Measurements from ENCODE around the gene ZNF423.

Gene ZNF423

DNA sequence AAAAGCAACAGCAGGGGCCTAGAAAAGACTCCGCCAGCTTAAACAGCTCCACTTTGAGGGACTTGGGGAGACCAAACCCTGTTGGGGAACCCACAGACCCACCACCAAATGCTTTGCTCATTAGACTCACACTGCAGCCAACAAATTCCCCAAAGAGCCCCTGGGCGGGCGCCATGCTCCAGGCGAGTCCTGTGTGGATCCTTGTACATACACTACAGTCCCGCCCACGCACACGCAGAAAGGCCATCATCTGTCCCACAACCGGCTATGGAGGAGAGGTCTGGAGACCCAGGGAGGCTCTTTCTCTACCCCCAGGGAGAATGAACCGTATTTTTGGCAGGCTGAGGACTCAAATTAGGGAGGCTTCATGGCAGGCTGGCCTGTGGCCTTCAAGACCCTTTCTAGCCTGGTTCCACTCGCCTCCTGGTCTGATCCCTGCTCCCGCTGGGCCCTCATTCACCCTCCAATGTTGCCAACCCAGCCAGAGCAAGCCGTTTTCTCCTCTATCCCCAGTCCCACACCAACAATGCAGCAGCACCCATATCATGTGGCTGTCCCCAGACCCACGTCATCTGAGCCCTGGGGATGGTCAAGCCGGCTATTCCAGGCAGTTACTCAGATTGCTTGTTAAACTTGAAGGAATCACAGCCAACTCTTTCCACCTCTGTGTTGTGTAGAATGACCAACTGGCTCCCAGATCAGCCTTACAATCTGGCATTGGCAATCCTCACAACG is 27.2 kb downstream of the ZNF423 start:
- peaks cover 18% of the 10 kb centered on the region for H3K4me1 ChIP-seq (ENCODE audit: control insufficient read depth, insufficient read depth, low read length)

DNA sequence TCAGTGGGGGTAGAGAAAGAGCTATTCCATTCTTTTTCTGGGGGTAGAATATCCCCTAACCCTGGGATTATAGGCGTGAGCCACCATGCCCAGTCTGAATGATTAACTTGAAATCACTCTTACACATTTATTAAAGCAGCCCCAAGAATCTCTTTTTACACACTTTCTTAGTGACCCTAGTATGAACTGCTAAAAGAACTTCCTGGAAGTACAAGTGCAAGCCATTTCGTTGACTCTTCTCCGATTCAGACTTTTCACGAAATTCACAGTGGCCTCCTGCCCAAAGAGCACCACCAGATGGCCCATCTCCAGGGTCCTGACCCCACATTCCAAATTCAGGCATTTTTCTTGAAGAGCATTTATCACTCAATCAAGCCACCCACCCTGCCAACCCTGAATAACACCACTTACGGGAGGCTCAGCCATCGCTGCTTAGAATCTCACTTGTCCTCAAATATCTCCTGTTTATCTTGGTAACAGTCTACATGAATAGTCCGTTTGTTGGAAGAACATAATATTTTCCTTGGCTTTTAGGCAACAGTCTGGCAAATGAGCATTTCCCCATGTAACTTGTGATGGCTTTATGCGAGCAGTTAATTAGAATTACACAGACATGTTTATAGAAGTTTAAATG is 28.0 kb downstream of the ZNF423 start:
- H3K9me3 ChIP-seq (ENCODE audit: control insufficient read depth, insufficient read depth, low read length), result no peaks in the 10 kb centered on the region
- H3K4me1 ChIP-seq (ENCODE audit: control insufficient read depth, insufficient read depth, low read length), result peaks cover 14% of the 10 kb centered on the region
- H3K27me3 ChIP-seq (ENCODE audit: control insufficient read depth, insufficient read depth, low read length), result no peaks in the 10 kb centered on the region
- H3K4me3 ChIP-seq (ENCODE audit: low read depth, low read length), result no peak overlapping the region
- H3K36me3 ChIP-seq (ENCODE audit: control insufficient read depth, insufficient read depth, low read length), result no peaks in the 10 kb centered on the region
- no peak overlapping the region for H3K9ac ChIP-seq (ENCODE audit: low read depth, low read length)

More for the DNA sequence above, 27.2 kb downstream of the ZNF423 start:
- H3K36me3 ChIP-seq (ENCODE audit: control insufficient read depth, insufficient read depth, low read length), result no peaks in the 10 kb centered on the region
- no peaks in the 10 kb centered on the region for H3K27me3 ChIP-seq (ENCODE audit: control insufficient read depth, insufficient read depth, low read length)
- no peaks in the 10 kb centered on the region for H3K9me3 ChIP-seq (ENCODE audit: control insufficient read depth, insufficient read depth, low read length)
- H3K4me3 ChIP-seq (ENCODE audit: low read depth, low read length), result no peak overlapping the region
- no peak overlapping the region for H3K9ac ChIP-seq (ENCODE audit: low read depth, low read length)

DNA sequence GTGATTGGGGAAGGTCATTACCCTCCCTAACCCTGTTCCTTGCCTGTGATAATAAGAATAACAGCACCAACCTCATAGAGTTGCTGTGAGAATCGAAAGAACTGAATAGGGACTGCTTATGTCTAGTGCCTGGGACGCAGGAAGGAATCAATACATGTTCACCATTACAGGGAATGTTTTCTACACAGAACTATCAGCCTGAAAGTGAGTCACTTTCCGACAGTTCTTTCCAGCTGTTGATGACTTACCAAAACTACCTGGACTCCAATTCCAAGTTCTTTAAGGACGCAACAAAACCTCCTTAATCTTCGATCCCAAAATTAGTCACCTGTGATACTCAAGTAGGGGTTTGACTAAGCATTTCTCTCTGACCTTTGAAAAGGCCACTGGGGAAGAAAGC is 29.4 kb downstream of the ZNF423 start:
- H3K9ac ChIP-seq (ENCODE audit: low read depth, low read length), result no peak overlapping the region

DNA sequence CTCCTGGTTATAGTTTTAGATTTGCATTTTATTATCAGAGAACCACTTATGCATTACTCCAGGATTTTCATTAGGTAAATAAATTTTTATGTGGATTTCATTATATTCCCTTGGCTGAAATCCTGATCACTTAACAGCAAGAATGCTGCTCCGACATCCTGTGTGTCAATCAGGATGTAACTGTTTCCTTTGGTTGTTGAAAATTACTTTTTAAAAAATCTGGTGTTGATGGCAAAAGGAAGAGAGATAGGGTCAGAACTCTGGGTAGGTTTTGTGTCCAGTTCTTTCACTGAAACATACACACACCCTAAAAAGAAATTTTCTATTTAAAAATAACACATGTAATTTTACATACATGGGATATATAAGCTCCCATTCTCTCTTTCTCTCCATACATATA is 30.9 kb downstream of the ZNF423 start:
- no peaks in the 10 kb centered on the region for H3K36me3 ChIP-seq (ENCODE audit: control insufficient read depth, insufficient read depth, low read length)
- H3K9me3 ChIP-seq (ENCODE audit: control insufficient read depth, insufficient read depth, low read length), result no peaks in the 10 kb centered on the region
- H3K4me3 ChIP-seq (ENCODE audit: low read depth, low read length), result no peak overlapping the region
- H3K9ac ChIP-seq (ENCODE audit: low read depth, low read length), result no peak overlapping the region
- peaks cover 12% of the 10 kb centered on the region for H3K4me1 ChIP-seq (ENCODE audit: control insufficient read depth, insufficient read depth, low read length)
- no peaks in the 10 kb centered on the region for H3K27me3 ChIP-seq (ENCODE audit: control insufficient read depth, insufficient read depth, low read length)

More for the DNA sequence above, 29.4 kb downstream of the ZNF423 start:
- Histone ChIP-seq H3K4me1 (ENCODE audit: control insufficient read depth, insufficient read depth, low read length) (peaks cover 9% of the 10 kb centered on the region), H3K36me3 (ENCODE audit: control insufficient read depth, insufficient read depth, low read length) (no peaks in the 10 kb centered on the region), H3K4me3 (ENCODE audit: low read depth, low read length) (no peak overlapping the region), H3K27me3 (ENCODE audit: control insufficient read depth, insufficient read depth, low read length) (no peaks in the 10 kb centered on the region), H3K9me3 (ENCODE audit: control insufficient read depth, insufficient read depth, low read length) (no peaks in the 10 kb centered on the region)

DNA sequence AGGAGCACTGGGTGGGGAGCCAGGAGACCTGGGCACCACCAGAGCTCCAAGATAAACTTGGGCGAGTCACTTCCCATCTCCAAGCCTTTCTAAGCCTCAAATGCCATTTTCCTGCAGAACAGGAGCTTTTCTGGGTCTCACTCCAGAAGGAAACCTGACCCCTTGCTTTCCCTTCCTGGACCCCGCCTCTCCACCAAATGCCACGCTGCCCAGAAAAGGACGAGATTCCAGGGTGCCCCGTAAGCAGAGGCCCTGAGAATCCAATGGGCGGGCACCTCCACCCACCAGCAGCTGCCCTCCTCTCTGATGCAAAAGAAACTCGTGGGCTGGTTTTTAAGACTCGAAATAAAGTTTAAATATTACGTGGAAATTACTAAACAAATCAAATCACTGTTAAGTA is 31.3 kb downstream of the ZNF423 start:
- H3K27me3 ChIP-seq (ENCODE audit: control insufficient read depth, insufficient read depth, low read length), result no peaks in the 10 kb centered on the region

DNA sequence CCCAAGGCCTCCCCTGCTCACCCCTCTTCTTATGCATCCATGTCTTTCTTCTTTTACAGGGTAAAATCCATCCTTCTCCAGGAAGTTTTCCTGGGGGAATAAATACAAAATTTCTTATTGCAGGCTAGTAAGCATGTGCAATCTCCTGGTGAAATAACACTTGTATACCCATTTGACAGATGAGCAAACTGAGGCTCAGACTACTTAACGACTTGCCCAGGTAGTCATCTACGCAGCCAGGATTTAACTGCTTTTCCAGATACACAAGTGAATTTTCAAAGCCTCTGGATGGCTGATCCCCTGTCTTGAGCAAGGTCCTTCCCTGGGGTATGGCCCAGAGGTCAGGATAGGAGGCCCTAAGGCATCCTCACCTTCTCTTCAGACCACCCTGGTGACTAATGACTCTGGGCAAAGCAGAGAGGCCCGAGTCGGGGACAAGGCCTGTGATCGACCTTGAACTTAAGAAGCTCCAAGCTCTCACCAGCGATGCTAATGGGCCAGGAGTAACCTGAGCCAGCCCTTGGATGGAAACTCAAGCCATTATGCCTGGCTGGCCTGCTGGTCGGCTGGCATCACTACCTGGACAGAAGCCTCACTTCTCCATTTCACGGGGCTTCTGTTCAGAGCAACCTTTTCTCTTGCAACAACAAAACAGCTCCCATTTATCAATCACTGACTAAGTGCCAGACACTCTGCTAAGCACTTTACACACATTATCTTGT is 33.1 kb downstream of the ZNF423 start:
- H3K9ac ChIP-seq (ENCODE audit: low read depth, low read length), result no peak overlapping the region
- H3K4me1 ChIP-seq (ENCODE audit: control insufficient read depth, insufficient read depth, low read length), result peaks cover 12% of the 10 kb centered on the region
- no peaks in the 10 kb centered on the region for H3K9me3 ChIP-seq (ENCODE audit: control insufficient read depth, insufficient read depth, low read length)
- H3K27me3 ChIP-seq (ENCODE audit: control insufficient read depth, insufficient read depth, low read length), result no peaks in the 10 kb centered on the region
- H3K36me3 ChIP-seq (ENCODE audit: control insufficient read depth, insufficient read depth, low read length), result no peaks in the 10 kb centered on the region
- no peak overlapping the region for H3K4me3 ChIP-seq (ENCODE audit: low read depth, low read length)

More for the DNA sequence above, 31.3 kb downstream of the ZNF423 start:
- Histone ChIP-seq H3K4me3 (ENCODE audit: low read depth, low read length) (no peak overlapping the region), H3K9me3 (ENCODE audit: control insufficient read depth, insufficient read depth, low read length) (no peaks in the 10 kb centered on the region), H3K36me3 (ENCODE audit: control insufficient read depth, insufficient read depth, low read length) (no peaks in the 10 kb centered on the region), H3K9ac (ENCODE audit: low read depth, low read length) (no peak overlapping the region), H3K4me1 (ENCODE audit: control insufficient read depth, insufficient read depth, low read length) (peaks cover 12% of the 10 kb centered on the region)

DNA sequence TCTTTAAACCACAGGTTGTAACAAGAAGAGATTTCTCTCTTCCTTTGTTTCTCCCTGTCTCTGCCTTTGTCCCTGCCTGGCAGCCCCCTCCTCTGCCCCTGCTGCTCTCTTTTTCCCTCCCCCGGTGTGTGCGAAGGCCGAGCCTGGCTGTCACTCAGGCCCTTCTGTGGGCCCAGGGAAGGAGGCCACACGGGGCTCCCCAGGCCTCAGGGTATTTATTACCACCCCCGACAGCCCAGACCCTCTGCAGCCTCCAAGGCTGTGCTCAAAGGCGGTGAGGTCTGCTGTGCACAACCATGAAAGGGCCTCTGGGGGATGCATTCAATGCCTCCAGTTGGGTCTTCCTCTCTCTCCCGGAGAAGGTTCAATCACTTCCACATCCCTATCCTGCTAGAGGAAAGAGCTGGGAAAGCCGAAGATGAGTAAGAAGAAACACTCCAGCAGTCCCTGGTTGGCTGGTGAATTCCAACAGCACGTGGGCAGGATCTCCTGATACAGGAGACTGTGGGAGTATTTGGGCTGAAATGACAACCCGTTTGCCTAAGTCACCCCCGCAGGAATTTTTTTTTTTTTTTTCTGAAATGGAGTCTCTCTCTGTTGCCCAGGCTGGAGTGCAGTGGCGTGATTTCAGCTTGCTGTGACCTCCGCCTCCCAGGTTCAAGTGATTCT is 34.2 kb downstream of the ZNF423 start:
- Histone ChIP-seq H3K36me3 (ENCODE audit: control insufficient read depth, insufficient read depth, low read length) (no peaks in the 10 kb centered on the region), H3K4me3 (ENCODE audit: low read depth, low read length) (no peak overlapping the region), H3K27me3 (ENCODE audit: control insufficient read depth, insufficient read depth, low read length) (no peaks in the 10 kb centered on the region), H3K9ac (ENCODE audit: low read depth, low read length) (peak overlapping the region; percentile 16), H3K9me3 (ENCODE audit: control insufficient read depth, insufficient read depth, low read length) (no peaks in the 10 kb centered on the region), H3K4me1 (ENCODE audit: control insufficient read depth, insufficient read depth, low read length) (peaks cover 12% of the 10 kb centered on the region)

DNA sequence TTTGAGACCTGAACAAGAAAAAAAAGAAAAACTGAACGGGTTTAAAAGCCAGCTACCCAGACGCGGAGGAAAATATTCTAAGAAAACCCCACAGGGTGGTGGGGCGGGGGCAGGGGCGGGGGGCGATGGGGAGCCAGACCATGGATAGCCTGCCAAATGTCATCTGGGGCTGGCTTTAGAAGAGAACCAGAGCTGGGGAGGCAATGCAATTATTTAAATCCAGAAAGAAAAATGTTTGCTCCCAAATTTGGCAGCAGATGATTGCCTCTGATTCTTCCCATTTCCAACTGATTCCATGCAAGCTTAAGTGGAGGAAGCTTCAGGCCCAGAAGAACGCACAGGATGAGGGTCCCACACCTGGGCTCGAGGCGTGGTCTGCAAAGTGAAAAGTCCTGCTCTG is 34.8 kb downstream of the ZNF423 start:
- Histone ChIP-seq H3K4me3 (ENCODE audit: low read depth, low read length) (no peak overlapping the region), H3K36me3 (ENCODE audit: control insufficient read depth, insufficient read depth, low read length) (no peaks in the 10 kb centered on the region), H3K4me1 (ENCODE audit: control insufficient read depth, insufficient read depth, low read length) (peaks cover 12% of the 10 kb centered on the region), H3K9me3 (ENCODE audit: control insufficient read depth, insufficient read depth, low read length) (no peaks in the 10 kb centered on the region), H3K27me3 (ENCODE audit: control insufficient read depth, insufficient read depth, low read length) (no peaks in the 10 kb centered on the region), H3K9ac (ENCODE audit: low read depth, low read length) (no peak overlapping the region)

DNA sequence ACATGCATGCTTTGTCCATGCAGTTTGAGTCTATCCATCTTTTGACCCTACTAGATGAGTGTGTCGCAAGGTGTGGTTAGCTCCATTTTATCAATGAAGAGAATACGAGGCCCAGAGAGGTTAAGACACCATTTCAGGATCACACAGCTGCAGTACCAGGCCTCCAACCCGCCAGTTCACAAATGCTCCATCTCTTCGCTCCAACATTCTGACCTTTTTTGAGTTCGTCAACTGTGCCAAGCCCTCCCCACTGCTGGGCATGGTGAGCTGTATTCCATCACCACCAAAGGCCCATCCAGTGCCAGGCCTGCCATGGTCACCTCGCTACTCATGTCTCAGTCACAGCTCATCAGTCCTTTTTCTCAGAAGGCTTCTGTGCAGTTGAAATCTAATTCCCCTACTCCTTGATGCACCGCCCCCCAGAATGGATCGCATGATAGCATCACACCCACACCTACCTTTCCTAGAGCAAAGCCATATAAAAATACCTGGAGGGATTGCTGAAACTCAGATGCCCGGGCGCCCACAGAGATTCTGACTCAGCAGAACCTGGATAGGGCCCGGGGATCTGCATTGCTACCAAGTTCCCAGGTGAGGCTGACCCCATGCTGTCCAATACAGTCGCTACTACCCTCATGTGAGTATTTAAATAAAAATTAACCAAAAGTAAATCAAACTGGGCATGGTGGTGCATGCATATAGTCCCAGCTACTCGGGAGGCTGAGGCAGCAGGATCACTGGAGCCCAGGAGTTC is 38.0 kb downstream of the ZNF423 start:
- Histone ChIP-seq H3K4me1 (ENCODE audit: control insufficient read depth, insufficient read depth, low read length) (peaks cover 6% of the 10 kb centered on the region), H3K4me3 (ENCODE audit: low read depth, low read length) (no peak overlapping the region), H3K27me3 (ENCODE audit: control insufficient read depth, insufficient read depth, low read length) (no peaks in the 10 kb centered on the region), H3K9me3 (ENCODE audit: control insufficient read depth, insufficient read depth, low read length) (no peaks in the 10 kb centered on the region), H3K9ac (ENCODE audit: low read depth, low read length) (no peak overlapping the region), H3K36me3 (ENCODE audit: control insufficient read depth, insufficient read depth, low read length) (no peaks in the 10 kb centered on the region)

DNA sequence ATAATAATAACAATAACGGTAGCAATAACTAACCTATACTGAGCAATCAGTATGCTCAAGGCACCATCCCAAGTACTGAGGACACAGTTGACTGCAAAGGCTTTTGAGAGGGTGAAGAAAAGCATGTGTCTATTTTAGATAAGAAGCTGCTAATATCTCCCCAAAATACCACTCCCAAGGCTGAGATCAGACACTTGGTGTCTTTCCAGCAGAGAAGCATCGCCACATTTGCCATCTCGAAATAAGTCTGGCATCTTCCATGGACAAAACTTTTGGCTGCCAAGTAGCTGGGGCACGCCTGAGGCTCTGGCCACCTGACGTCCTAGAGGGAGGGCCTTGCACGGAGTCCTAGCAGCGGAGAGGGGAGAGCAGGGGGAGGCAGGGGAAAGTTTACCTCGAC is 39.0 kb downstream of the ZNF423 start:
- no peaks in the 10 kb centered on the region for H3K36me3 ChIP-seq (ENCODE audit: control insufficient read depth, insufficient read depth, low read length)

More for the DNA sequence above, 39.0 kb downstream of the ZNF423 start:
- Histone ChIP-seq H3K9ac (ENCODE audit: low read depth, low read length) (no peak overlapping the region), H3K9me3 (ENCODE audit: control insufficient read depth, insufficient read depth, low read length) (no peaks in the 10 kb centered on the region), H3K27me3 (ENCODE audit: control insufficient read depth, insufficient read depth, low read length) (no peaks in the 10 kb centered on the region), H3K4me1 (ENCODE audit: control insufficient read depth, insufficient read depth, low read length) (peaks cover 7% of the 10 kb centered on the region), H3K4me3 (ENCODE audit: low read depth, low read length) (no peak overlapping the region)
